ENCODE measurements around the gene OTUD4. TPM values are rescaled to one million over a fixed set of nuclear protein-coding genes. Genes with fewer than 3 reads are reported as not detected.

Gene OTUD4
- total RNA-seq, 1 donor = 33.2 TPM

GRCh38 chr4:145083891-145084605 is 96.3 kb downstream of the OTUD4 start:
- DNase-seq (ENCODE audit: low read depth) = no peak
- TF ChIP-seq, protein P1, sequence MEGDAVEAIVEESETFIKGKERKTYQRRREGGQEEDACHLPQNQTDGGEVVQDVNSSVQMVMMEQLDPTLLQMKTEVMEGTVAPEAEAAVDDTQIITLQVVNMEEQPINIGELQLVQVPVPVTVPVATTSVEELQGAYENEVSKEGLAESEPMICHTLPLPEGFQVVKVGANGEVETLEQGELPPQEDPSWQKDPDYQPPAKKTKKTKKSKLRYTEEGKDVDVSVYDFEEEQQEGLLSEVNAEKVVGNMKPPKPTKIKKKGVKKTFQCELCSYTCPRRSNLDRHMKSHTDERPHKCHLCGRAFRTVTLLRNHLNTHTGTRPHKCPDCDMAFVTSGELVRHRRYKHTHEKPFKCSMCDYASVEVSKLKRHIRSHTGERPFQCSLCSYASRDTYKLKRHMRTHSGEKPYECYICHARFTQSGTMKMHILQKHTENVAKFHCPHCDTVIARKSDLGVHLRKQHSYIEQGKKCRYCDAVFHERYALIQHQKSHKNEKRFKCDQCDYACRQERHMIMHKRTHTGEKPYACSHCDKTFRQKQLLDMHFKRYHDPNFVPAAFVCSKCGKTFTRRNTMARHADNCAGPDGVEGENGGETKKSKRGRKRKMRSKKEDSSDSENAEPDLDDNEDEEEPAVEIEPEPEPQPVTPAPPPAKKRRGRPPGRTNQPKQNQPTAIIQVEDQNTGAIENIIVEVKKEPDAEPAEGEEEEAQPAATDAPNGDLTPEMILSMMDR (IDR thresholded peaks at IDR 0.05; ENCODE audit: insufficient read depth, low read depth, low read length) = no peak
- no peak overlapping the region for H3K4me3 ChIP-seq (ENCODE audit: low read depth, low read length)

Small RNA genes within 50 kb of the gene (small RNA-seq; reads per million reads assigned to genes)
- not detected for gene RF00019

Other genes with a start within 250 kb of the OTUD4 start
- gene ANAPC10, start 82.4 kb downstream of the OTUD4 start, total RNA-seq = 27.7 and 41.5 TPM in 2 replicates
- 106 and 175 TPM in 2 replicates for gene ABCE1, start 82.3 kb downstream of the OTUD4 start, total RNA-seq